ENCODE results near the gene OFD1.

The OFD1 gene

DNA sequence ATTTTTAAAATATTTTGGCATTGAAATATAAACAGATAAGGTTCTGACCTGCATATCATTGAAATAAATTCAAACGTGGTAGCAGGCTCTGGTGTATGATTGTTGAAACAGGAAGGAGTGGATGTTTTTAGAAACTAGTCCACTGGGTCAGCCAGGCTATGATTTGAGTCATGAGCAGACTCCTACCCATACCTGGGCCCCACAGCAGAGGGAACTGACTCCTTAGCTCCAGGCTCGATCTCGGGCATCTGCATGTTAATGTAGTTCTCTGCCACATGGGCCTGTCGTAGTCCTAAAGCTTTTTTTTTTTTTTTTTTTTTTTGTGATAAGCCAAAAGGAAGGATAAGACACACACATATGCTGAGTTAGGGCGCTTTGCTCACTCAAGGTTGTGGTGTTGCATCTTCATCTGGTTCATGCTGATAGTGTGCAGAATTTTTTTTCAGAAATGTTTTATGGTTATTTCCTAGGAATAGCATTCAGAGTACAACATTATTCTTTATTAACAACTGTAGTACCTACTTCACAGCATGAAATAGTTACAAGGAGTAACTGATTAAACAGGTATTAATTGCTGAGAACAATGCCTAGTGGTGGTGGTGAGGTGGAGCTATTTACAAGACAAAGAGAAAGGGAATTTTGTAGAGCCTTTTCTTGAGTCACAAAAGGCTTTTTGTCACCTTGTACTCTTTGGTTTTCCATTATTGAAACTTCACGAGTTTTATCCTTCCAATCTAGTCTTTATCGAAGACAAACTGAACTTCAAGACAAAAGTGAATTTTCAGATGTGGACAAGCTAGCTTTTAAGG lies 27.3 kb downstream of the OFD1 start:
- no peak for TF ChIP-seq EZH2 (IDR thresholded peaks at IDR 0.05; ENCODE audit: borderline replicate concordance, low read depth, low read length, severe bottlenecking)
- TF ChIP-seq, protein P1, sequence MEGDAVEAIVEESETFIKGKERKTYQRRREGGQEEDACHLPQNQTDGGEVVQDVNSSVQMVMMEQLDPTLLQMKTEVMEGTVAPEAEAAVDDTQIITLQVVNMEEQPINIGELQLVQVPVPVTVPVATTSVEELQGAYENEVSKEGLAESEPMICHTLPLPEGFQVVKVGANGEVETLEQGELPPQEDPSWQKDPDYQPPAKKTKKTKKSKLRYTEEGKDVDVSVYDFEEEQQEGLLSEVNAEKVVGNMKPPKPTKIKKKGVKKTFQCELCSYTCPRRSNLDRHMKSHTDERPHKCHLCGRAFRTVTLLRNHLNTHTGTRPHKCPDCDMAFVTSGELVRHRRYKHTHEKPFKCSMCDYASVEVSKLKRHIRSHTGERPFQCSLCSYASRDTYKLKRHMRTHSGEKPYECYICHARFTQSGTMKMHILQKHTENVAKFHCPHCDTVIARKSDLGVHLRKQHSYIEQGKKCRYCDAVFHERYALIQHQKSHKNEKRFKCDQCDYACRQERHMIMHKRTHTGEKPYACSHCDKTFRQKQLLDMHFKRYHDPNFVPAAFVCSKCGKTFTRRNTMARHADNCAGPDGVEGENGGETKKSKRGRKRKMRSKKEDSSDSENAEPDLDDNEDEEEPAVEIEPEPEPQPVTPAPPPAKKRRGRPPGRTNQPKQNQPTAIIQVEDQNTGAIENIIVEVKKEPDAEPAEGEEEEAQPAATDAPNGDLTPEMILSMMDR (IDR thresholded peaks at IDR 0.05; ENCODE audit: borderline replicate concordance, extremely low read depth, low read length, poor library complexity, severe bottlenecking): no peak
- H3K4me3 ChIP-seq (ENCODE audit: low read depth in 1 of 2, low read length in 2 of 2): no peak overlapping the region
- no peak overlapping the region for H3K9ac ChIP-seq (ENCODE audit: low read depth, low read length)
- no peak overlapping the region for H2AFZ ChIP-seq (ENCODE audit: low read depth, low read length)
- no peaks in the 10 kb centered on the region for H4K20me1 ChIP-seq (ENCODE audit: insufficient read depth, low read length)
- H3K4me2 ChIP-seq (ENCODE audit: insufficient read depth, low read length): no peak overlapping the region
- no peak overlapping the region for H3K27ac ChIP-seq (ENCODE audit: low read length)
- H3K9me3 ChIP-seq (ENCODE audit: insufficient read depth, low read length, severe bottlenecking): no peaks in the 10 kb centered on the region
- H3K36me3 ChIP-seq (ENCODE audit: insufficient read depth, low read length): peaks cover 58% of the 10 kb centered on the region
- DNase-seq (no peak), ATAC-seq (ENCODE audit: insufficient read depth, low read depth) (no peak)
- no peaks in the 10 kb centered on the region for H3K79me2 ChIP-seq (ENCODE audit: insufficient read depth, low read length)
- no peaks in the 10 kb centered on the region for H3K4me1 ChIP-seq (ENCODE audit: insufficient read depth, low read length)
- no peaks in the 10 kb centered on the region for H3K27me3 ChIP-seq (ENCODE audit: insufficient read depth, low read length, poor library complexity)

DNA sequence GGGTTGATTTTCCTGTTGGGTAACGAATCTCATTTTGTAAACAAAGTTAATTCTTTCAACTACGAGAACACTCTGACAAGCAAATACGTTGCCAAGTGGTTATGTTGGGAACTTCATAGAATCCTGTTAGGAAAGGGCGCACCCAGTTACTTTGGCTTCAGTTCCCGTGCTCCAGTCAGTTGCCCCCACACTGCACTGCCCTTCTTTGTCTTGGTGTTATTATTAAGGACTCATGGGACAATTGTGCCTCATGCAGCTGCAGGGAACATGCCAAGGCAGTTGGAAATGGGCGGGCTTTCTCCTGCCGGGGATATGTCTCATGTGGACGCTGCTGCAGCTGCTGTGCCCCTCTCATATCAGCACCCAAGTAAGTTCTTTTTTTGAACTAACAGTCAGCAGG lies 28.9 kb downstream of the OFD1 start:
- no peak overlapping the region for H2AFZ ChIP-seq (ENCODE audit: low read depth, low read length)
- no peak for ATAC-seq (ENCODE audit: insufficient read depth, low read depth)
- no peaks in the 10 kb centered on the region for H3K79me2 ChIP-seq (ENCODE audit: insufficient read depth, low read length)
- no peak for DNase-seq
- no peak overlapping the region for H3K4me3 ChIP-seq (ENCODE audit: low read depth in 1 of 2, low read length in 2 of 2)
- H3K9me3 ChIP-seq (ENCODE audit: insufficient read depth, low read length, severe bottlenecking): no peaks in the 10 kb centered on the region
- H3K27ac ChIP-seq (ENCODE audit: low read length): no peak overlapping the region
- H4K20me1 ChIP-seq (ENCODE audit: insufficient read depth, low read length): no peaks in the 10 kb centered on the region
- H3K4me2 ChIP-seq (ENCODE audit: insufficient read depth, low read length): no peak overlapping the region
- no peaks in the 10 kb centered on the region for H3K4me1 ChIP-seq (ENCODE audit: insufficient read depth, low read length)
- no peaks in the 10 kb centered on the region for H3K27me3 ChIP-seq (ENCODE audit: insufficient read depth, low read length, poor library complexity)
- H3K9ac ChIP-seq (ENCODE audit: low read depth, low read length): no peak overlapping the region
- TF ChIP-seq EZH2 (IDR thresholded peaks at IDR 0.05; ENCODE audit: borderline replicate concordance, low read depth, low read length, severe bottlenecking): no peak
- TF ChIP-seq, protein P1 (IDR thresholded peaks at IDR 0.05; ENCODE audit: borderline replicate concordance, extremely low read depth, low read length, poor library complexity, severe bottlenecking): no peak
- H3K36me3 ChIP-seq (ENCODE audit: insufficient read depth, low read length): peaks cover 62% of the 10 kb centered on the region

DNA sequence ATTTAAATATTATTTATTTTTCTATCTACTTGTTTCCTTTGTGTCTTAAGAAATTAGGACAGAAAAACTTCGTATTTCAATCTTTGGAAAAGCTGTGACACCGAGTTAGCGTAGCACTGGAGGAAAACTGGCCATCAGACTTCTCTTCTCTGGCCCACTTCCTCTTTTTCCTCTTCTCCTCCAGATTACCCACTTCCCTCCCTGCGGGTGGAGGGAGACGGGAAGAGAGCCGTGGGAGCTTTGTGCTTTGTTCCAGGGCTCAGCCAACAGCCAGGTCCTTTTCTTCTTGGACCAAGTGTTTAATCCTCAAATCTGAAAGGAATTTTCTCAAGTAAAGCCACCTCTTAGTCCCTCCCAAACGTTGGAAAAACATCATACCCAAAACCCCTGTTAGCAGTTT lies 29.7 kb downstream of the OFD1 start:
- ATAC-seq (ENCODE audit: insufficient read depth, low read depth): no peak
- no peak overlapping the region for H3K4me2 ChIP-seq (ENCODE audit: insufficient read depth, low read length)
- H3K27ac ChIP-seq (ENCODE audit: low read length): no peak overlapping the region
- no peak for DNase-seq
- no peaks in the 10 kb centered on the region for H4K20me1 ChIP-seq (ENCODE audit: insufficient read depth, low read length)
- no peaks in the 10 kb centered on the region for H3K9me3 ChIP-seq (ENCODE audit: insufficient read depth, low read length, severe bottlenecking)
- no peaks in the 10 kb centered on the region for H3K4me1 ChIP-seq (ENCODE audit: insufficient read depth, low read length)
- H3K79me2 ChIP-seq (ENCODE audit: insufficient read depth, low read length): no peaks in the 10 kb centered on the region
- no peak overlapping the region for H3K9ac ChIP-seq (ENCODE audit: low read depth, low read length)
- peaks cover 58% of the 10 kb centered on the region for H3K36me3 ChIP-seq (ENCODE audit: insufficient read depth, low read length)
- no peak overlapping the region for H3K4me3 ChIP-seq (ENCODE audit: low read depth in 1 of 2, low read length in 2 of 2)
- H3K27me3 ChIP-seq (ENCODE audit: insufficient read depth, low read length, poor library complexity): no peaks in the 10 kb centered on the region
- H2AFZ ChIP-seq (ENCODE audit: low read depth, low read length): no peak overlapping the region
- no peak for TF ChIP-seq EZH2 (IDR thresholded peaks at IDR 0.05; ENCODE audit: borderline replicate concordance, low read depth, low read length, severe bottlenecking)
- TF ChIP-seq, protein P1 (IDR thresholded peaks at IDR 0.05; ENCODE audit: borderline replicate concordance, extremely low read depth, low read length, poor library complexity, severe bottlenecking): no peak

Data from DND-41 (cell line).